SK-N-MC (cell line): Measurements from ENCODE around the gene ATG5.

ENCODE experiments used
- EZH2 ChIP-seq: fragments of 200-600 bp; sonication (generic); IDR thresholded peaks from one replicate; pipeline ENCODE4 v1.6.1; 2017; ENCODE audit warnings: antibody characterized with exemption
- FOXP2 ChIP-seq: optimal IDR thresholded peaks from 2 replicates; pipeline ENCODE3; 2011; ENCODE audit warnings: mild to moderate bottlenecking, moderate library complexity; ENCODE audit not compliant: insufficient read depth; ENCODE audit errors: extremely low read length, control extremely low read depth
- POLR2AphosphoS5 ChIP-seq: IDR thresholded peaks from 2 replicates; pipeline ENCODE4 v1.6.1; 2012; ENCODE audit warnings: mild to moderate bottlenecking, low read depth, low read length, borderline replicate concordance

GRCh38 chr6:106161893-106162292 is 163.7 kb downstream of the ATG5 start:
- TF ChIP-seq POLR2AphosphoS5 (no peak), EZH2 (no peak), FOXP2 (no peak)
